GM08714 (cell line): ENCODE data around the gene ZFP2.

ENCODE experiments used
- H3K4me3 ChIP-seq: fragments of 200-500 bp; sonication (Bioruptor generic); 2 replicates; pipeline ENCODE4 v1.5.1; 2014; ENCODE audit warnings: mild to moderate bottlenecking, low read length, inconsistent platforms
- ZNF274 ChIP-seq: IDR thresholded peaks from 2 replicates; pipeline ENCODE4 v1.6.1; 2012; ENCODE audit warnings: mild to moderate bottlenecking, low read depth, low read length

Gene ZFP2

GRCh38 chr5:178902849-178903248 is 7.1 kb downstream of the ZFP2 start:
- H3K4me3 ChIP-seq: no peak overlapping the region
- no peak for TF ChIP-seq ZNF274

DNA sequence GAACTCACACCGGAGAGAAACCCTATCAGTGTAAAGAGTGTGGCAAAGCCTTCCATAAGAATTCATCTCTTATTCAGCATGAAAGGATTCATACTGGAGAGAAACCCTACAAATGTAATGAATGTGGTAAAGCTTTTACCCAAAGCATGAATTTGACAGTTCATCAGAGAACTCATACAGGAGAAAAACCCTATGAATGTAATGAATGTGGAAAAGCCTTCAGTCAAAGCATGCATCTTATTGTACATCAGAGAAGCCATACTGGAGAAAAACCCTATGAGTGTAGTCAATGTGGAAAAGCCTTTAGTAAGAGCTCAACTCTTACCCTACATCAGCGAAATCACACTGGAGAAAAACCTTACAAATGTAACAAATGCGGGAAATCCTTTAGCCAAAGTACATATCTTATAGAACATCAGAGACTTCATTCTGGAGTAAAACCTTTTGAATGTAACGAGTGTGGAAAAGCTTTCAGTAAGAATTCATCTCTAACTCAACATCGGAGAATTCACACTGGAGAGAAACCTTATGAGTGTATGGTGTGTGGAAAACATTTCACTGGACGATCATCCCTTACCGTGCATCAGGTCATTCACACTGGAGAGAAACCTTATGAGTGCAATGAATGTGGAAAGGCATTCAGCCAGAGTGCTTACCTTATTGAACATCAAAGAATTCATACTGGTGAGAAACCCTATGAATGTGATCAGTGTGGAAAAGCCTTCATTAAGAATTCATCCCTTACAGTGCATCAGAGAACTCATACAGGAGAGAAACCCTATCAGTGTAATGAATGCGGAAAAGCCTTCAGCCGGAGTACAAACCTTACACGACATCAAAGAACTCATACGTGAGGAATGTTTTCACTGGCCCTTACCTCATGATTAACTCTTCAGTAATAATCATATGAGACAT is 36.4 kb downstream of the ZFP2 start:
- TF ChIP-seq ZNF274: peak; percentile 90
- H3K4me3 ChIP-seq: no peak overlapping the region

DNA sequence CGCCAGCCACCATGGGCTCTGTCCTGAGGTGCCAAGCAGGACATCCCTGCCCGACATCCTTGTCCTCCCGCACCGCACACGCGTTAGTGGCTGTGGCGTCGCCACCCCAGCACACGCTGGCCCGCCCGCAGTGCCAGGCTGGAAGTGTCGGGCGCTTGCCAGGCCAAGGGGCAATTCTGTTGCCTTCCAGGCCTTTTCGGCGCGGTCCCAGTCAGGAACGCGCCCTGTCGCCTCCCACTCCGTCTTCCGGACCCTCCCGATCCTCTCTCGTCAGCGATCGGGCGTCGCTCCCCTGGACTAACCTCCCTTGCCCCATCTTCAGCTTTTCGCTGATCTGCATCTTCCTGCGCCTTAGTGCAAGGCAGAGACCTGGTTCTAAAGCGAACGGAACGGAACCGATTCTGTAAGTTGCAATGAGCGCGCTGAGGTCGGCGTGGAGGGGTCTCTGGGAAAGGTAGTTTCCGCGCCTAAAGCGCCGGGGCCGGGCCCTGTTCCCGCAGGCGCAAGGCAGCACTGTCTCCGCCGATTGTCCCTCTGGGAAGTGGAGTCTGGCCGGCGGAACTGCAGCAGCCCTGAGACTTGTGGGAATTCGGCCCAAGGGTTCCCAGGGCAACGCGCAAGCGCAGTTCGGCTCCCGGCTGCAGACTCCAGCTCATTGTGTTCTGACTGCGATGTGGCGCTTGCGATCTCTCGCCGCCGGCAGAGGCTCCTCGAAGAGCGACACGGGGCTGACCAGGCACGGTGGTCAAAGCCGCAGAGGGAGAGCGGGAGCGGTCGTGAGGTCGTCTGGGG is 45.1 kb downstream of the ZFP2 start, which contains the start of gene ZNF454:
TSS of gene ZNF454 (plus strand) at position 630 of the 792 bp plus-strand sequence. CDS start 1,594 bp downstream, outside the sequence.
- TF ChIP-seq ZNF274: no peak
- H3K4me3 ChIP-seq: no peak within 1 kb of the TSS

DNA sequence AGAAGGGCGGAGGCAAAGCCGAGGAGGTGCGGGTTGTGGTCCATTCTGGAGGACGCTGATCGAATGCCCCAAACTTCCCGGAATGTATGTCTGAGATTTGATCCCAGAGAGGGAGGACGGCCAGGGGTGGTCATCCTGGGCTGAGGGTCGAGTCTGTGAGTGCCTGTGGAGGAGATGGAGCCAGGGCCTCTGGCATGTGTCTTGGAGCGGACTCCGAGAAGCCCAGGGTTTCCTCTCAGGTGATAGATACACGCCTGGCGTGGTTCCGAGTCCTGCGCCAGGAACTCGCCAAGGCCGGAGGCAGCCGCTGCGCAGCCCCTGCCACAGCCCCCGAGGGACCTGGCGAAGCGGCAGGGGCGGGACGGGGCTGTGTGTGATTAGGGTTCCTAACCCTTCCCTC is 45.6 kb downstream of the ZFP2 start:
- no peak for TF ChIP-seq ZNF274
- H3K4me3 ChIP-seq: no peak overlapping the region

GRCh38 chr5:178965465-178966055 is 69.8 kb downstream of the ZFP2 start:
- no peak overlapping the region for H3K4me3 ChIP-seq
- peak; percentile 88 for TF ChIP-seq ZNF274

GRCh38 chr5:178981381-178981780 is 85.7 kb downstream of the ZFP2 start:
- TF ChIP-seq ZNF274: no peak
- no peak overlapping the region for H3K4me3 ChIP-seq
